Measurements from ENCODE around the gene PTTG1IP.

Gene PTTG1IP

GRCh38 chr21:44822484-44823178 lies 50.9 kb downstream of the PTTG1IP start:
- intact Hi-C loops (cut with micrococcal nuclease): no loop called here
- H3K4me1 Mint-ChIP-seq (ENCODE audit: low read depth): peaks cover 5% of the 10 kb centered on the region
- H3K36me3 Mint-ChIP-seq (ENCODE audit: low read depth): no peaks in the 10 kb centered on the region
- peaks cover 45% of the 10 kb centered on the region for H3K9me3 Mint-ChIP-seq
- H3K27ac Mint-ChIP-seq: no peak overlapping the region
- no peak overlapping the region for H3K4me3 Mint-ChIP-seq
- H3K27me3 Mint-ChIP-seq: peaks cover 20% of the 10 kb centered on the region

GRCh38 chr21:44820851-44821250 lies 52.6 kb downstream of the PTTG1IP start:
- Mint-ChIP-seq H3K27ac (no peak overlapping the region), H3K4me1 (ENCODE audit: low read depth) (peaks cover 20% of the 10 kb centered on the region), H3K9me3 (peaks cover 36% of the 10 kb centered on the region), H3K27me3 (peaks cover 13% of the 10 kb centered on the region), H3K36me3 (ENCODE audit: low read depth) (peaks cover 14% of the 10 kb centered on the region), H3K4me3 (no peak overlapping the region)
- intact Hi-C loops (cut with micrococcal nuclease): no loop called here

GRCh38 chr21:44819283-44820243 lies 53.9 kb downstream of the PTTG1IP start:
- H3K4me1 Mint-ChIP-seq (ENCODE audit: low read depth): peaks cover 33% of the 10 kb centered on the region
- intact Hi-C loops (cut with micrococcal nuclease): no loop called here
- peak overlapping the region; percentile 71 for H3K4me3 Mint-ChIP-seq
- H3K36me3 Mint-ChIP-seq (ENCODE audit: low read depth): peaks cover 27% of the 10 kb centered on the region
- peak overlapping the region; percentile 77 for H3K27ac Mint-ChIP-seq
- H3K9me3 Mint-ChIP-seq: peaks cover 36% of the 10 kb centered on the region
- peaks cover 13% of the 10 kb centered on the region for H3K27me3 Mint-ChIP-seq

GRCh38 chr21:44818640-44819011 lies 54.9 kb downstream of the PTTG1IP start:
- Mint-ChIP-seq H3K27me3 (peaks cover 13% of the 10 kb centered on the region), H3K9me3 (peaks cover 31% of the 10 kb centered on the region), H3K4me3 (peak overlapping the region; percentile 71), H3K36me3 (ENCODE audit: low read depth) (peaks cover 32% of the 10 kb centered on the region), H3K4me1 (ENCODE audit: low read depth) (peaks cover 37% of the 10 kb centered on the region), H3K27ac (peak overlapping the region; percentile 77)
- intact Hi-C loops (cut with micrococcal nuclease): no loop called here

- Mint-ChIP-seq H3K27me3 (peaks cover 13% of the 10 kb centered on the region), H3K4me3 (peak within 1 kb of the TSS; percentile 77), H3K4me1 (ENCODE audit: low read depth) (peaks cover 36% of the 10 kb centered on the region), H3K36me3 (ENCODE audit: low read depth) (peaks cover 38% of the 10 kb centered on the region), H3K9me3 (peaks cover 26% of the 10 kb centered on the region), H3K27ac (peak within 1 kb of the TSS; percentile 77)
- intact Hi-C loops (cut with micrococcal nuclease): loop anchor here (1.0 kb wide), 2 partner anchors 17 to 55 kb away; partner anchors contain the start of genes PTTG1IP and UBE2G2
These were observed 55.4 kb downstream of the PTTG1IP start, which contains the start of gene SUMO3 for GRCh38 chr21:44817914-44818639. Gene SUMO3 (minus strand): TSS chr21:44818062. CDS start chr21:44817968, 94 bp downstream.

- Mint-ChIP-seq H3K27ac (peak overlapping the region; percentile 77), H3K9me3 (peaks cover 20% of the 10 kb centered on the region), H3K36me3 (ENCODE audit: low read depth) (peaks cover 44% of the 10 kb centered on the region), H3K4me3 (peak overlapping the region; percentile 77), H3K4me1 (ENCODE audit: low read depth) (peaks cover 39% of the 10 kb centered on the region), H3K27me3 (peaks cover 13% of the 10 kb centered on the region)
- intact Hi-C loops (cut with micrococcal nuclease): loop anchor here (1.0 kb wide), 2 partner anchors 16 to 56 kb away; partner anchors contain the start of genes PTTG1IP and UBE2G2
These were observed 56.0 kb downstream of the PTTG1IP start for GRCh38 chr21:44817506-44817880.

- peak overlapping the region; percentile 77 for H3K27ac Mint-ChIP-seq
- intact Hi-C loops (cut with micrococcal nuclease): loop anchor here (1.0 kb wide), 2 partner anchors 16 to 56 kb away; partner anchors contain the start of genes PTTG1IP and UBE2G2
- peaks cover 11% of the 10 kb centered on the region for H3K27me3 Mint-ChIP-seq
- peak overlapping the region; percentile 77 for H3K4me3 Mint-ChIP-seq
- peaks cover 14% of the 10 kb centered on the region for H3K9me3 Mint-ChIP-seq
- H3K36me3 Mint-ChIP-seq (ENCODE audit: low read depth): peaks cover 49% of the 10 kb centered on the region
- peaks cover 44% of the 10 kb centered on the region for H3K4me1 Mint-ChIP-seq (ENCODE audit: low read depth)
These were observed 56.6 kb downstream of the PTTG1IP start for GRCh38 chr21:44816761-44817505.

- Mint-ChIP-seq H3K36me3 (ENCODE audit: low read depth) (peaks cover 58% of the 10 kb centered on the region), H3K27me3 (peaks cover 10% of the 10 kb centered on the region), H3K27ac (peak overlapping the region; percentile 58), H3K4me1 (ENCODE audit: low read depth) (peaks cover 53% of the 10 kb centered on the region), H3K4me3 (peak overlapping the region; percentile 75), H3K9me3 (peaks cover 9% of the 10 kb centered on the region)
- intact Hi-C loops (cut with micrococcal nuclease): no loop called here
These were observed 57.5 kb downstream of the PTTG1IP start for GRCh38 chr21:44815852-44816628.

- Mint-ChIP-seq H3K36me3 (ENCODE audit: low read depth) (peaks cover 66% of the 10 kb centered on the region), H3K9me3 (peaks cover 7% of the 10 kb centered on the region), H3K27me3 (peaks cover 7% of the 10 kb centered on the region), H3K4me3 (no peak overlapping the region), H3K4me1 (ENCODE audit: low read depth) (peaks cover 61% of the 10 kb centered on the region), H3K27ac (no peak overlapping the region)
- intact Hi-C loops (cut with micrococcal nuclease): no loop called here
These were observed 58.3 kb downstream of the PTTG1IP start for GRCh38 chr21:44815225-44815624.

GRCh38 chr21:44814498-44815023 lies 58.9 kb downstream of the PTTG1IP start:
- intact Hi-C loops (cut with micrococcal nuclease): loop anchor here (5.0 kb wide), 1 partner anchor 33 kb away; no protein-coding TSS in a partner anchor
- H3K36me3 Mint-ChIP-seq (ENCODE audit: low read depth): peaks cover 73% of the 10 kb centered on the region
- peaks cover under 1% of the 10 kb centered on the region for H3K9me3 Mint-ChIP-seq
- no peak overlapping the region for H3K27ac Mint-ChIP-seq
- H3K4me1 Mint-ChIP-seq (ENCODE audit: low read depth): peaks cover 67% of the 10 kb centered on the region
- no peak overlapping the region for H3K4me3 Mint-ChIP-seq
- H3K27me3 Mint-ChIP-seq: peaks cover under 1% of the 10 kb centered on the region

GRCh38 chr21:44813727-44814126 lies 59.8 kb downstream of the PTTG1IP start:
- intact Hi-C loops (cut with micrococcal nuclease): loop anchor here (5.0 kb wide), 1 partner anchor 34 kb away; no protein-coding TSS in a partner anchor
- Mint-ChIP-seq H3K36me3 (ENCODE audit: low read depth) (peaks cover 81% of the 10 kb centered on the region), H3K27me3 (no peaks in the 10 kb centered on the region), H3K4me3 (no peak overlapping the region), H3K4me1 (ENCODE audit: low read depth) (peaks cover 67% of the 10 kb centered on the region), H3K27ac (no peak overlapping the region), H3K9me3 (no peaks in the 10 kb centered on the region)

GRCh38 chr21:44813149-44813548 lies 60.3 kb downstream of the PTTG1IP start:
- H3K27ac Mint-ChIP-seq: no peak overlapping the region
- no peak overlapping the region for H3K4me3 Mint-ChIP-seq
- H3K27me3 Mint-ChIP-seq: no peaks in the 10 kb centered on the region
- peaks cover 67% of the 10 kb centered on the region for H3K4me1 Mint-ChIP-seq (ENCODE audit: low read depth)
- no peaks in the 10 kb centered on the region for H3K9me3 Mint-ChIP-seq
- H3K36me3 Mint-ChIP-seq (ENCODE audit: low read depth): peaks cover 87% of the 10 kb centered on the region
- intact Hi-C loops (cut with micrococcal nuclease): loop anchor here (5.0 kb wide), 1 partner anchor 34 kb away; no protein-coding TSS in a partner anchor

Measured in dendritic cell treated with granulocyte-macrophage colony-stimulating factor and Interleukin-4, amounts not matched to agents 40 ng/mL and 50 ng/mL, for 4 days (primary cell).